ENCODE data around the gene GNPTG. TPM values are rescaled to one million over a fixed set of nuclear protein-coding genes. Genes with fewer than 3 reads are reported as not detected.

Gene GNPTG
- total RNA-seq, 1 donor from 2014 or later = 30.0 TPM

- FAIRE-seq (no peak), DNase-seq (ENCODE audit: low read depth) (peak; percentile 91)
- Histone ChIP-seq H3K36me3 (ENCODE audit: control insufficient read depth, insufficient read depth, low read length) (no peaks in the 10 kb centered on the region), H3K27me3 (ENCODE audit: control insufficient read depth, insufficient read depth, low read length) (no peaks in the 10 kb centered on the region), H3K4me3 (ENCODE audit: low read depth, low read length) (peak overlapping the region; percentile 28)
- no peak for TF ChIP-seq CTCF (IDR thresholded peaks at IDR 0.05; ENCODE audit: insufficient read depth, low read length, severe bottlenecking)
These were observed 9.0 kb upstream of the GNPTG start for GRCh38 chr16:1342526-1343427.

- no peak for DNase-seq (ENCODE audit: low read depth)
- no peaks in the 10 kb centered on the region for H3K27me3 ChIP-seq (ENCODE audit: control insufficient read depth, insufficient read depth, low read length)
- no peak for TF ChIP-seq CTCF (IDR thresholded peaks at IDR 0.05; ENCODE audit: insufficient read depth, low read length, severe bottlenecking)
- FAIRE-seq = no peak
- peak overlapping the region; percentile 28 for H3K4me3 ChIP-seq (ENCODE audit: low read depth, low read length)
- H3K36me3 ChIP-seq (ENCODE audit: control insufficient read depth, insufficient read depth, low read length) = no peaks in the 10 kb centered on the region
These were observed 8.1 kb upstream of the GNPTG start for GRCh38 chr16:1343428-1344242.

- FAIRE-seq (no peak), DNase-seq (ENCODE audit: low read depth) (no peak)
- Histone ChIP-seq H3K36me3 (ENCODE audit: control insufficient read depth, insufficient read depth, low read length) (peaks cover under 1% of the 10 kb centered on the region), H3K27me3 (ENCODE audit: control insufficient read depth, insufficient read depth, low read length) (no peaks in the 10 kb centered on the region), H3K4me3 (ENCODE audit: low read depth, low read length) (no peak overlapping the region)
- TF ChIP-seq CTCF (IDR thresholded peaks at IDR 0.05; ENCODE audit: insufficient read depth, low read length, severe bottlenecking) = no peak
These were observed 7.2 kb upstream of the GNPTG start for GRCh38 chr16:1344499-1344898.

- no peak for FAIRE-seq
- no peak for DNase-seq (ENCODE audit: low read depth)
- H3K4me3 ChIP-seq (ENCODE audit: low read depth, low read length) = no peak overlapping the region
- H3K36me3 ChIP-seq (ENCODE audit: control insufficient read depth, insufficient read depth, low read length) = peaks cover 6% of the 10 kb centered on the region
- no peak for TF ChIP-seq CTCF (IDR thresholded peaks at IDR 0.05; ENCODE audit: insufficient read depth, low read length, severe bottlenecking)
- H3K27me3 ChIP-seq (ENCODE audit: control insufficient read depth, insufficient read depth, low read length) = no peaks in the 10 kb centered on the region
These were observed 6.6 kb upstream of the GNPTG start for GRCh38 chr16:1345087-1345486.

- H3K4me3 ChIP-seq (ENCODE audit: low read depth, low read length) = no peak overlapping the region
- no peak for TF ChIP-seq CTCF (IDR thresholded peaks at IDR 0.05; ENCODE audit: insufficient read depth, low read length, severe bottlenecking)
These were observed 5.9 kb upstream of the GNPTG start for GRCh38 chr16:1345651-1346421.

More at GRCh38 chr16:1345651-1346421, 5.9 kb upstream of the GNPTG start:
- FAIRE-seq (no peak), DNase-seq (ENCODE audit: low read depth) (no peak)
- Histone ChIP-seq H3K27me3 (ENCODE audit: control insufficient read depth, insufficient read depth, low read length) (no peaks in the 10 kb centered on the region), H3K36me3 (ENCODE audit: control insufficient read depth, insufficient read depth, low read length) (peaks cover 10% of the 10 kb centered on the region)

Measured in bronchial epithelial cell (primary cell).